Central memory CD4-positive, alpha-beta T cell (primary cell): Measurements from ENCODE around the gene SORCS2.

Experiments used
- DNase-seq: peaks from one replicate; pipeline ENCODE4 v3.0.0; 2022

Gene SORCS2

DNA sequence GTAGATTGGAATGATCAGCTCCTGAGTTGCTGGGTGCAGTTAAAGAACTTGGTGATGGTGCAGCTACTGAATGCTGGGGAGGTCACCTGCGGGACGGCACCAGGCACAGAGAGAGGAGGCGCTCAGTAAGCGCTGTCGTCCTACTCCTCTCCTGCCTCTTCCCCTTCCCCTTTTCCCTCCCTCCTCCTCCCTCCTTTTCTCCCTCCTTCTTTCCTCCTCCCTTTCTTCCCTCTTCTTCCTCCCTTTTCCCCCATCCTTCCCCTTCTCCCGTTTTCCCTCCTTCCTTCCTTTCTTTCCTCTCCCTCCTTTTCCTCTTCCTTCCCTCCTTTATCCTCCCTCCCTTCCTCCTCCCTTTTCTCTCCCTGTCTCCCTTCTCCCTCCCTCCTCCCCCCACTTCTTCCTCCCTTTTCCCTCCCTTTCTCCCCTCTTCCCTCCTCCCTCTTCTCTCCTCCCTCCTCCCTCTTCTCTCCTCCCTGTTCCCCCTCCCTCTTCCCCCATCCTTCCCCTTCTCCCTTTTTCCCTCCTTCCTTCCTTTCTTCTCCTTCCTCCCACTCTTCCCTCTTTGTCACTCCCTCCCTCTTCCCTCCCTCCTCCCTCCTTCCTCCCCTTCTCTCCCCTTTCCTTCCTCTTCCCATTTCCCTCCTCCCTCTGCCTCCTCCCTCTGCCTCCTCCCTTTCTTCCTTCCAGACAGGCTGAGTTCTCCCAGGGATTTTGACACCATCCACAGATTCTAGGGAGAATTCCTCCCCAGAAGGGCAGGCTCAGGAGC lies 330.3 kb downstream of the SORCS2 start:
- DNase-seq: no peak

DNA sequence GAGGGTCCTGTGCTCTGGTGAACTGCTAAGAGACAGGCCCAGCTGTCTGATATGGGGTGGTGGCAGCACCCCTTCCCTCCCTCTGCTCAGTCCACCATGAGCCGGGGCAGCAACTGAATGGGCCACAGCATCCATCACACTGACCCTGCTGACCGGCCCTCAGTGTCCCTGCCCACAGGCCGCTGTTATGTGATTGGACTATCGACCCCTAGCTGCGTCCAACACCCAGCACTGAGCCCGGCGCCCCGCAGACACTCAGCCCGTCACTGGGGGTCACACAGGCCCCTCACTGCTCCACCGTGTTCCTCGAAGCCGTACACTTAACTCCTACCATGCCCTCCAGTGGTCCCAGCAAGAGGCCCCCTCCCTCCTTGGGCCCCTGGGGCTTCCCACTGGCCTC lies 331.2 kb downstream of the SORCS2 start:
- DNase-seq: no peak

DNA sequence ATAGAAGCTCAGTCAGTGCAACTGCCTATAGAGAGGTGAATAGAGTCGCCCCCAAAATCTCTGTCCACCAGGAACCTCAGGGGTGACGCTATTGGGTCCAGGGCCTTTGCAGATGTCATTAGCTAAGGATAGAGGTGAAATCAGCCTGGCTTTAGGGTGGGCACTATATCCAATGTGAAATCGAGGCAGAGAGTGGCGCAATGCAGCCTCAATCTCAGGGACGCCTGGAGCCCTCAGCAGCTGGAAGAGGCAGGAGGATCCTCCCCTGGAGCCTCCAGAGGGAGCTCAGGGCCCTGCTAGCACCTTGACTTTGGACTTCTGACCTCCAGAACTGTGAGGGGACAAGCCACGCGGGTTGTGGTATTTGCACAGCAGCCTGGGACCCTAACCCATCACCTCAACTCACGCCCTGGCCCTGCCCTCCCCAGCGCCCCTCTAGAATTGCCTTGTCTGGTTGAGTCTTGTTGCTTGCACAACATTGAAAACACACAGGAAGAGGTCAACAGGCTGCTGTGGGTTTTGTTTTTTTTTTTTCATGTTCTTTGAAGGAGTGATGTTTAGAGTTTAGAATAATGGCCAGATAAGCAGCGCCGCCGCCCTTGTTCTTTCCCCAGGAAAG lies 331.8 kb downstream of the SORCS2 start:
- no peak for DNase-seq

DNA sequence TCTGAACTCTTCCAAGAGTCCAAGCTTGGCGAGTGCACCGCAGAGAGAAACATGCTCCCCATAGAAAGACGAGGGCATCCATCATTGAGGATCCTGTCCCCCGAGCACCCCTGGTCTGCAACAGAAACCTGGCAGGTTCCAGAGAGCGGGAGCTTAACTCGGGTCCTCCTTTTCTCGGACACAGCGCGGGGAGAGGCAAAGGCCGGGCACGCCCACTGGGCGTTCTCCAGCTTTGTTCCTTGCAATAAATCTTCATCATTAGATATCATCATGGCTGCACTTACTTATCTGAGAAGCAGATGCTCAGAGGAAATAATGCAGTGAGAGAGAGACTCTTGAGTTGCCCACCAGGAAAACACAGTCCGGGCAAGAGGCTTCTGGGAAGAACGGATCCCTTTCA lies 332.5 kb downstream of the SORCS2 start:
- no peak for DNase-seq

DNA sequence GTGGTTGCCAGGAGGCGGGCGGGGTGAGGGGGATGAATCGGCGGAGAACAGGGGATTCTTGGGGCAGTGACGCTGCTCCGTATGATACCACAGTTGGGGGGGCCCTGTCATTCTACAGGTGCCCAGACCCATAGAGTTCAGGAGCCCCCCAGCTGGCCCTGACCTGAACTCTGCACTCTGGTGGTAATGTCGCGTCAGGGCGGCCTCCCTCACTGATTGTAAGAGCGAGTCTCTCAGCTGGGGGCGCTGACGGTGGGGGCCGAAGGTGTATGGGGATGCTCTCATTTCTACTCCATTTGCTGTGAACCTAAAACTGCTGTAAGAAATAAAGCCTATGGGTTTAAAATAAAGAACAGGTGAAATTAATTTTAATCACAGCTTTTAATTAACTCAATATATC lies 334.2 kb downstream of the SORCS2 start:
- no peak for DNase-seq

DNA sequence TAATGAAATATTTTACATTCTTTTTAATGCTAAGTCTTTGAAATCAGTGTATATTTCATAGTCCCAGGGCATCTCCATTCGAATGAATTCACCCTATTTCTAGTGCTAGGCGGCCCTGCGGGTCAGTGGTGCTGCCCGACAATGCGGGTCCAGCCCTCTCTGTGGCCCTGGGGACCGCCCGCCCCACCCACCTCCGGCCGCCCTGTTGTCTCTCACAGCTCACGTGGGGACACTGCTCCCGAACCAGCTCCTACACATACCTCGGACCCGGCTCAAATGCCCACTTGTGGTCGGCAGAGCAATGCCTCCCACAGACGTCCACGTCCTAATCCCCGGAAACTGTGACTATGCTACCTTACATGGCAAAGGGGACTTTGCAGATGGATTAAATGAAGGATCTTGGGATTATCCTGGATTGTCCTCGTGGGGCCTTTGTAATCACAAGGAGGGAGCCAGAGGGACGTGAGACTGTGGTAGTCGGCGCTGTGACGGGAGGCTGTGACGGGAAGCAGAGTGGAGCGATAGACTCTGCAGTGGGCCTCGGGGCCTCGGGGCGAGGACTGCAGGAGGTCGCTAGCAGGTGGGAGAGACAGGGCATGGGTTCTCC lies 334.7 kb downstream of the SORCS2 start:
- no peak for DNase-seq

DNA sequence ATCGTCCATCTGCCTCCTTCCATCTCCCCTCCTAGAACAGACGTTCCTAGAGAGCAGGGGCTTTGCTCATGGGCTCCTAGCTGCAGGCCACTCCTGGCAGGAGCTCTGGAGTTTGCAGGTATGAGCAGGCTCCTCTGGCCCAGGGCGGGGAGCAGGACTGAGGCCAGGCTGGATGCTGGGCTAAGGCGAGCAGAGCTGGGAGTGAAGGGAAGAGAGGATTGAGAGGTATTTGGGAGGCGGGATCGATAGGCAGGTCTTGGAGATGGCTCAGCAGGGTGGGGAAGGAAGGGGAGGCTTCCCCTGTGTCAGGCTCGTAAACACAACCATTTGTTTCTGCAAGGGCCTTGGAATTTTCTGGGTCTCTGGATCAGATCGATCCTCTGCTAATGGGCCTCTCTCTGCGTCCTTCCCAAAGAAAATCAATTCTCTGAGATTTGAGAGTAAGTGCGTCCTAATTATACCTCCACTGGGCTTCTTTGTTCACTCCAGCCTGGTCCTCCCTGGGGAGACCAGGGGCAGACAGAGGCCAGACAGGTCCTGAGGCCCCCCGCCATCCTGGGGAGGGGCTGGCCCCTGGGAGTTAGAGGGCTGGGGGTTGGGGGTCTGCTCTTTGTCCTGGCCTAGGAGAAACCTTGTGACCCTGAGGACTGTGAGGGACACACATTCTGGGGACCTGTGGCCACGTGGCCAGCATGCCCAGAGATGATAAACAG lies 337.2 kb downstream of the SORCS2 start:
- no peak for DNase-seq

DNA sequence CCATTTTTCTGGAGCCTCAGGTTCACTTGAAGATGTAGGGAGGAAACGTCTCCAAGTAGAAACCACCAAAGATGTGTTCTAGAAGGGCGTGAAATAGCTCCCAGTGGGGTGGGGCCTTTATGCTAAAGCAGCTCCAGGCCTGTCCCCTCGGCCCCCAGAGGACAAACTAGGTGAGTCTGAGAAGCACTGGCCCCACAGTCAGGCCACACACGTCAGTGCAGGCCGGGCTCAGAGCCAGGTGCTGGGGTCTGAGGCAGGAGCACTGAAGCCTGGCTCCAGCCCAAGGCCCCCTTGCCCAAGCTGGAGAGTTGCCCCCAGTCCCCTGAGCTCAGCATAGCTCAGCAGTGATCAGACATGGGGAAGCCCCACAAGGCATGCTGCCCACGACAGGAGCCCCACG lies 337.7 kb downstream of the SORCS2 start:
- no peak for DNase-seq

DNA sequence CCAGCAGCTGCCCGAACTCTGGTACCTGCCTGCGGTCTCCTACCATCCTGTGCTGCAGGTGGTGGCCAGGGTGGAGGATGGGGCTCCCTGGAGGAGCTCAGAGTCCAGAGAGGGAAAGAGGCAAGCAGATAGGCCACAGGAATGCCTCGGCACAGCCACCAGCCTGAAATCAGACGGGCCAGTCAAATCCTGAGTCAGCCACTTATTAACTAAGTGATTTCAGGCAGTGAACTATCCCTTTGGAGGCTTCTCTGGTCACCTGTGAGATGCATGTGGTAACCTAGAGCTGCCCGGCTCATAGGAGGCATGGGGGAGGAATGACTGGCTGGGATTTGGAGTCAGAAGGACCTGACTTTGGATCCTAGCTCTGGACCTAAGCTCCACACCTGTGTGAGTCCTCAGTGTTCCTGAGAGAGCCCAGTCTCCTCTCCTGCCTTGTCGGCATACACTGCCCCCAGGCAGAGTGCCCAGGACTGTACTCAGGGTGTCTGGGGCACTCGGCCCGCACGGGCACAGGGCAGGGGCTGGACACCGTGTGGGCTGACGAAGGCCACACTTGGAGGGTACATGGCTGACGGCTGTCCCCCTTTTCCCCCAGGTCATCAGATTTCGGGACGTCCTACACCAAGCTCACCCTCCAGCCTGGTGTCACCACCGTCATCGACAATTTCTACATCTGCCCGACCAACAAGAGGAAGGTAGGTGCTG lies 338.7 kb downstream of the SORCS2 start:
- no peak for DNase-seq

DNA sequence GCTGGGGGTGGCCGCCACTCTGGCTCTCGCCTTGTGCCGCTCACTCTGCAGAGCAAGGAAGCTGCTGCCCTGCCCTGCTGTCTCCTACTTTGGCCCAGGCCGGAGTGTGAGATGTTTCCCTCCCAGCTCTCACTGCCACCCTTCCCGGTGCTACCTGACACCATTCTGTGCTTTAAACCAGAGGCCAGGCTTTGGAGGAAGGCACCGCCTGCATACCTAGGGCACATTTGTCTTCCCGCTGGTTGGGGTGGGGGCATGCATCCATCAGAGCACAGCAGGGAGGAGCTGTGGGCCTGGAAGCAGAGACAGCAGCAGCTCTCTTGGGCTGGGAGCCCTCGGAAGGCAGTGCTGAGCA lies 339.3 kb downstream of the SORCS2 start:
- DNase-seq: no peak

DNA sequence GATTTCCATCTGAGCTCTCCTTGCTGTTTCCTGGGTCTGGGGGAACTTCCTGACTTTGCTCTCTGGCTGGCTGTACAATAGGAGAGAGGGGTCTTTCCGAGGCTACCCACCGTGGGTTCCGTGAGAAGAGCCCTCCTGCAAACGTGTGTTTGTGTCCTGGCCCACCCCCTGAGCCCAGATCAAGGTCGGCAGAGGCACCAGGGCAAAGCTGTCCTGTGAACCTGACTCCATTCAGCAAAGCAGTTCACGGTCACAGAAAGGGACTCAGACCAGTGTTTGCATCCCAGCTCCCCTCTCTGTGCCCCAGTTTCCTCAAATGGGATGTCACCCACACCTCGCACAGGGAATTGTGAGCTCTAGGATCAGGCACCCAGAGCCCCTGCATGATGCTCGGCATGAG lies 339.7 kb downstream of the SORCS2 start:
- DNase-seq: no peak

DNA sequence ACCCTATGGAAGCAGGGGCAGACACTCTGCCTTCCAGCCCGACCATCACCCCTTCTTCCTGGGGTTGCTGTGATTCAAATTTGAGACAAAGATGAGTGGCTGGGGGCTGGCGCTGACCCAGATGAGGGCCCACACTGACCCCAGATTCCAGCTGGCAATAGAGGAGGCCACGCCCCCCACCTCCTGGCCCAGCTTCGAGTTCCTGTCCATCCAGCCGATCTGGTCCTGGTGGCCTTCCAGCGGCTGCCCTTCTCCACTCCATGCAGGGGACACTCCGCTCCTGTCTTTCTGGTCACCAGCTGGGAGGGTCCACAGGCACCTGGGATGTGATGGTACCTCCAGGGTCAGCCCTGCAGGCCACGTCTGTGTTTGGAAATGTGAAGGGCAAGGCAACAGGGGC lies 340.9 kb downstream of the SORCS2 start:
- DNase-seq: no peak

DNA sequence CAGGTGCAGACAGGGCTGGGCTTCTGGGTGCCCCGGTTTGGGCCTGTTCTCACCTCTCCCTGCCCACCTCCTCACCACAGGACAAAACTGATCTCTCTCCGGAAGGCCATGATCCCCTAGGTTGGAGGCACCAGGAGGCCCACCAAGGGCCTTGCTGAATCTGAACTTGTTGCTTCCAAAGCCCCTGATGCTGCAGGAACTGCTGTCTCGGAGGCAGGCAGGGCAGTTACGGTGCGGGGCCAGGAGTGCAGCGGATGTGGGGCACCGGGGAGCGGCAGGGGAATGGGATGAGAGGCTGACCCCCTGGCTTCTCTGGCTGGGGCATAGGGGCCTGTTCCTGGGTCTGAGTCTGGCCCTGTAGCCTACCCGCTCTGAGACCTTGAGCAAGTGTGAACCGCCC lies 342.8 kb downstream of the SORCS2 start:
- DNase-seq: no peak

DNA sequence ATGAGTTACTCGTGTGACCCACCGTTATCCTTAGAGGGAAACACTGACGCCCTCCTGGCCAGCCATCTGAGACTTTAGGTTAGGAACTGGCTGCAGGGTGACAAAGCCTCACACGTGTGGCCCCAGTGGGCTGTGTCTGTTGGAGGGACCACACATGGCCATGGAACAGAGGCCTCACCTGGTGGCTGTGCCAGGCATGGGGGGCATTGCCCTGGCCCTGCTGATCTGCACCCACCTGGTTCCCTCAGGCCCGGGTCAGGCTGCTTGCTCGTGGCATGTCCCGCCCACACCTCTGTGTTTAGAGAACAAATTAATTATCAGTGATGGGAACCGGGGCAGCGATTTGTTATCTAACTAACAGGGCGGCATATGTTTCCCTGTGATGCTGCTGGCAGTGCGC lies 343.3 kb downstream of the SORCS2 start:
- DNase-seq: no peak

DNA sequence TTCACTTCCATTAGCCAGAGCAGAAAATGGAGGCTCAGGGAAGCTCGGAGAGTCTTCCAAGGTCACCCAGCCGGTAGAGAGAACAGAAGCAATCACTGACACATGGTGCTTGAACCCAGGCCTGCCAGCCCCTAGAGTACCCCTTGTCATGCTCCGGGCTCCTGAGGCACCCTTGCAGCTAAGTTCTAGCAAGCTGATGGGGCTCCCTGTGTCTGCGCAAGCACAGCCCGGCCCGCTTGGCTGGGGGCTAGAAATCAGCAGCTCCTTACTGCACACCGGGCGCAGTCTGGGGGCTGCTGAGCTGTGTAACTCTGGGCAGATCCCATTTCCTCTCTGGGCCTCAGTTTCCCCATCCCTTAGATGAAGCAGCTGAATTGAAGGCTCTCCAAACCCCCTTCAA lies 344.5 kb downstream of the SORCS2 start:
- no peak for DNase-seq

DNA sequence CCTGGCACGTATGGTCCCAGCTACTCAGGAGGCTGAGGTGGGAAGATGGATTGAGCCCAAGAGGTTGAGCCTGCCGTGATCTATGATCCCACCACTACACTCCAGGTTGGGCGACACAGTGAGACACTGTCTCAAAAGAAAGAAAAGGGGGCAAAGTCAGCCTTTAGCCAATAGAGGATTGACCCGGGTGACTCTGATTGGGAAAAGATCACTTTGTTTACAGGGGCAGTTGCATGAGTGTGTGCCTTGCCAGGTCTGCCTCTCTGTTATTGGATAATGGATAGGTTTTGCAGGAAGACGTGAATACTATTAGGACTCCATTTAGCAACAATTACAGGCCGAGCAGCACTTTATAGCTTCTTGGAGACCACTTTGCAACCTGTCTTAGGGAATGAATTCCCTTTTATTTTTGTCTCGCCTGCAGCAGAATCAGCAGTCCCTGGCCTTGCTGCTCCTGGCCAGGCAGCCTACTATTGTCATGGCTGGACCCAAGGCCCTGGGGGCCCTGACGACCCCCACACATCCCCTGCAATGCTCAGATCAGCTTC lies 345.6 kb downstream of the SORCS2 start:
- no peak for DNase-seq

DNA sequence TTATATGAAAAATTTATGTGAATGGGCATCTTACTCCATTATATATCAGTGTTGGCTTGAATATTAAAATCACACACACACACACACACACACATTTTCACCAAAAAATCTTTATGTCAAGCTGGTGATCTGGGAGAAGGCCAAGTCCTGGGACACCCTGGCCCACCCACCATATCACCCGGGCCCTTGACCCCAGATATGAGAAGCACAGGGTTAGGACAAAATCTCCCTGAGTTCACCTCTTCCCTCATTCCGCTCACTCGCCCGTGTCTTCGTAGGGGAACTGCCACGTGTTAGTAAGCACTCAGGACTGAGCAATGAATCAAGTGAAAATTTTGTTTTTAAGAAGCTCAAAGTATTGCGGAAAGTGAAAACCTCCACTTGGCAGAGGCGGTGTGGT lies 346.2 kb downstream of the SORCS2 start:
- no peak for DNase-seq

DNA sequence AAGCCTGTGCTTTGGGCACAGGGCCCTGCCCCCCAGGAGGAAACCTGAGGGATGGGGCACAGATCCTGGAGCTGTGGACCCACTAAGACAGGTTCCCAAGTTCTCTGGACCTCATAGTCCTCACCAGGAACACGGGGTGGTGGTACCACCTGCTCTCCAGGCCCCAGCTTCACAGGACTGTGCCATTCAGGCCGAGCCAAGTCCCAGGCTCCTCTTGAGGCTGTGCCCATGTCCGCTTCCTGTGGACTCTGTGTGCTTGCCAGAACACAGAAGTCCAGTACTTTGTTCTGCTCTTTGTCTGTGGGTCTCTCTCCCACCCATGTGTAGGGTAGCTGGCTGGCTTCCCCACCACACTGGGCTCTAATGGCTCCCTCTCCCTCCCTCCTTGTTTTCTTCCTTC lies 346.8 kb downstream of the SORCS2 start:
- no peak for DNase-seq

DNA sequence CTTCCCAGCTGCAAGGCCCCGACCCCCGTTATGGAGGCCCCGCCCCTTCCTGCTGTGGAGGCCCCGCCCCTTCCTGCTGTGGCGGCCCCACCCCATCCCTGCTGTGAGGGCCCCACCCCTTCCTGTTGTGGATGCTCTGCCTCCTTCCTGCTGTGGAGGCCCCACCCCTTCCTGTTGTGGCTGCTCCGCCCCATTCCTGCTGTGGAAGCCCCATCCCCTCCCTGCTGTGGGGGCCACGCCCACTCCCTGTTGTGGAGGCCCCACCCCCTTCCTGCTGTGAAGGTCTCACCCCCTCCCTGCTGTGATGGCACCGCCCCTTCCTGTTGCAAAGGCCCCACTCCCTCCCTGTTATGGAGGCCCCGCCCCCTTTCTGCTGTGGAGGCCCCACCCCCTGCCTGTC lies 347.3 kb downstream of the SORCS2 start:
- peak; percentile 72 for DNase-seq

DNA sequence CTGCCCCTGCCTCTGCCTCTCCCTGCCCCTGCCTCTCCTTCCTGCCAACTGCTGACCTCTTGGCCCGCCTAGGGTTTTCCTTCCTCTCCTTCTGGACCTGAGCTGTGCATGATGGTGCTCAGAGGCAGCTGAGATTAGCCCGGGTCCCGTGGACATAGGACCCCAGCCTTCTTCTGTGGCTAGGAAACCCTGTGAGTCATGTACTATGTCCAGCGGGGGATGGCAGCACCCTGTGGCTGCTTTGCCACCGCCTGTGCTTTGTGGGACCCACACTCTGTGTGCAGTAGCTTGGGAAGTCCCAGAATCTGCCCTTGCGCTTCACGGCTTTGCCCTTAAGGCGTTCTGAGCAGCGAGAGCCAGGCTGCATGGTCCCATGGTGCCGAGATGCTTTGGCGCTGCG lies 347.9 kb downstream of the SORCS2 start:
- no peak for DNase-seq

DNA sequence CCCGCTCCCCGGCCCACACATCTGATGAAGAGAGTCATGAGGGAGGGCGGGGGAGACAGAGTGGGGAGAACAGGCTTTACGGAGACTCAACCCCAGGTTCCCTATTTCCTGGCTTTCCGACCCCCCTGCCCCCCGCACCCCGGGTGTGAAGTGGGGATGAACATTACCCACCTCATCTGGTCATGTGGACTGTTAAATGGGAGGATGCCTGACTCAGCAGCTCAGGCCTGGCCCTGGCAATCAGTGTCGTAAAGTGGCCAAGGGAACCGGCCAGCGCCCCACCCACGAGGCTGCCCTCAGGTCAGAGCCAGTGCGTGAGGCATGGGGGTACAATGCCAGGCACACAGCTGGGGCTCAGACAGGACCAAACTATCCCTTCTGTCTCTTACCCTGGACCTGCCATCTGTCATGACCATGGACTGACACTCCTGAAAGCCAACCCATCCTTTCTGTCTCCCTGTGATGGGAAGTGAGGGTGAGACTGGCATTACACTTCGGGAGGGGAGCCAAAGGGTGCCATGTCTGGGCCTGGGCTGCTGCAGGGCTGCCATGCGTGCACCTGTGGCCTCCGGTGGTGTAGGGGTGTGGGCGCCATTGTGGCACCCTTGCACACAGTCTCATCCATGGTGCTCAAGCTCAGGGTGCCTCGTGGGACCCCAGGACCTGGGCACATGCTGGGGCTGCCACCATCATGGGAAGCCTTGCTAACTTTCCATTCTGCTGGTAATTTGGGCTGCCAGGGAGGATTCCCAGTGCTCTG lies 348.5 kb downstream of the SORCS2 start:
- no peak for DNase-seq

DNA sequence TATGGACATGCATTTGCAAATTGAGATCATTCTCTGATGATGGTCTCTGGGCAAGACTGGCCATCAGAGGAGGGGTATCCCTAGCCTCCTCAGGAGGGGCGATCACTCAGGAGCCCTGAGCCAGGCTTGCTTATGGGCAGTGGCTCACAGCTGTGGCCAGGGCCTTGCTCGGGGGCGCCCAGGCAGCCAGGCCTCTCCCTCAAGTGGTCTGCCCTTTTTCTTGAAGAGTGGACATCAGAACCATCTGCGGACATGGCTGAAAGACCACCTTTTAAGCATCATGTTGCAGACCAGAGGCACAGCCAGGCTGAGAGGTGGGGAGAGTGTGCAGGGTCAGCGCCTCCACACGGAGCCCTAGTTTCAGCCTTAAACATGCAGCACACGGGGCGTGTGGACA lies 349.1 kb downstream of the SORCS2 start:
- DNase-seq: no peak
